Naive thymus-derived CD8-positive, alpha-beta T cell (primary cell): ENCODE results near the gene RAX2. TPM values are rescaled to one million over a fixed set of nuclear protein-coding genes. Genes with fewer than 3 reads are reported as not detected.

Source experiments
- ATAC-seq, 2 donors: fragments of 150-1000 bp; cut with Tn5 transposase in 1 of 2; sonication (Bioruptor Pico), chemical (Tn5 transposase) in 1 of 2; 1 replicate in 1 of 2; 2 replicates in 1 of 2; pipeline ENCODE4 v1.10.0; 2021; ENCODE audit warnings: mild to moderate bottlenecking in 2 of 2, moderate library complexity in 2 of 2
- POLR2A ChIA-PET: fragments of 350-600 bp; sonication (Branson Sonifier 250); formaldehyde crosslinking; loops from one replicate; lab custom pipeline; 2021; ENCODE audit warnings: antibody characterized with exemption; lab: Charles Lee
- DNase-seq, 10 donors: peaks; one replicate each; pipeline versions ENCODE4 v3.0.0 to v3.0.0-alpha.2; 2020 to 2022
- H3K27ac Mint-ChIP-seq, 10 donors: one replicate each; pipeline ENCODE4 v1.8.0; 2020 to 2022; ENCODE audit warnings: mild to moderate bottlenecking in 10 of 10, mixed read lengths in 10 of 10, moderate library complexity in 4 of 10, inconsistent platforms in 1 of 10
- H3K27me3 Mint-ChIP-seq, 5 donors: one replicate each; pipeline ENCODE4 v1.8.0; 2021 to 2022; ENCODE audit warnings: mixed read lengths in 5 of 5
- H3K36me3 Mint-ChIP-seq, 3 donors: one replicate each; pipeline ENCODE4 v1.8.0; 2020 to 2022; ENCODE audit warnings: mixed read lengths in 3 of 3, mild to moderate bottlenecking in 2 of 3, inconsistent platforms in 1 of 3
- H3K4me1 Mint-ChIP-seq, 4 donors: one replicate each; pipeline ENCODE4 v1.8.0; 2021 to 2022; ENCODE audit warnings: mixed read lengths in 4 of 4
- H3K4me3 Mint-ChIP-seq, 10 donors: one replicate each; pipeline ENCODE4 v1.8.0; 2020 to 2022; ENCODE audit warnings: mild to moderate bottlenecking in 10 of 10, mixed read lengths in 10 of 10, moderate library complexity in 6 of 10, inconsistent platforms in 1 of 10
- H3K9me3 Mint-ChIP-seq, 9 donors: one replicate each; pipeline ENCODE4 v1.8.0; 2020 to 2022; ENCODE audit warnings: mixed read lengths in 9 of 9, mild to moderate bottlenecking in 3 of 9, inconsistent platforms in 1 of 9, moderate library complexity in 1 of 9
- polyA plus RNA-seq, 3 donors: library from polyadenylated mRNA; unstranded; fragments of 300-500 nt; fragmentation: Illumina TruSeq; gene quantifications; one replicate each; pipeline ENCODE4 v1.2.3, GENCODE V29; 2021
- total RNA-seq, 8 experiments: library from RNA in 2 of 8; stranded (reverse) in 2 of 8; gene quantifications; one replicate each; pipeline ENCODE4 v1.2.3 and lab custom pipeline; 2021 to 2026

Gene RAX2
- total and polyA plus RNA-seq, 5 experiments from 2014 or later = not detected

- H3K9me3 Mint-ChIP-seq = peaks cover 0 to 2% (median 0%) of the 10 kb centered on the region in 9 donors
- peaks cover 20 to 66% (median 52%) of the 10 kb centered on the region in 4 donors for H3K4me1 Mint-ChIP-seq
- DNase-seq = no peak
- H3K36me3 Mint-ChIP-seq = no peaks in the 10 kb centered on the region
- H3K27ac Mint-ChIP-seq = peak overlapping the region in 3 of 10 donors; percentile 7 to 86 (median 67)
- no peaks in the 10 kb centered on the region for H3K27me3 Mint-ChIP-seq
- POLR2A ChIA-PET = interaction anchor here (3.6 kb wide), 1 partner anchor 48 kb away, joined by 57 read pairs; the partner anchor contains the start of genes APBA3 and MRPL54
- no peak overlapping the region for H3K4me3 Mint-ChIP-seq
- no peak for ATAC-seq
These were observed 38.1 kb upstream of the RAX2 start for GRCh38 chr19:3809881-3810707.

DNA sequence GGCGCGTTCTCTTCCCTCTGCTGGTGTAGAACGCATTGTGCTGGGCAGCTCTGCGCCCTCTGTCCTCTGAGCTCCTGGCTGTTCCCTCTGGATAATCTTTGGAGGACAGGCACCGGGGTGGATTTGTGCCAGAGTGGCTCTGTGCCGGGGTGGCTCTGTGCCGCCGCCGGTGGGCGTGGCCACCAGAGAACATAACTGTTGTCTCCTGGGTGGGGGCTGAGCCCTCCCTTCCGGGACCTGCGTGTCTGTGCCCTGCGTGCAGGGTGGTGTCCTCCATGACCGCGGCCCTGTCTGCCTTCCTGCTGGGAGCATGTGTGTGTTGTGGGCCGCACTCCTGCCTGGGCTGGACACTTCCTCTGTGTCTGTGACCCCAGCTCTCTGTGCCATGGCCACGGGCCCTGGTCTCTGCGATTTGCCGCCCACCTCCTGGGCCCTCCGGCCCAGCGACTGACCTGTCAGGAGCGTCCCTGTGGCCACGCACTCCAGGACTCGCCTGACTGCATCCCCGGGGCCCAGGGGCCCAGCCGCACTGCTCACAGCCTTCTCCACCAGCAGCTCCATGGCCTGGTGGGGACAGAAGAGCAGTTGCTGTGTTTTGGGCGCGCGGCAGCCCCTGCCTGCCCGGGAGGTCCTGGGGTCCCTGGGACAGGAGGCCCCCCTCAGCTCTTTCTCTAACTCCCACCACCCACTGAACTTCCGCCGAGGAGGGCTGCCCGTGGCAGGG lies 36.6 kb upstream of the RAX2 start:
- Mint-ChIP-seq H3K27me3 (no peaks in the 10 kb centered on the region), H3K4me3 (peak overlapping the region in 1 of 10 donors; percentile 19), H3K36me3 (no peaks in the 10 kb centered on the region), H3K9me3 (peaks cover 0 to 2% (median 0%) of the 10 kb centered on the region in 9 donors), H3K4me1 (peaks cover 14 to 58% (median 42%) of the 10 kb centered on the region in 4 donors), H3K27ac (peak overlapping the region in 5 of 10 donors; percentile 31 to 65 (median 53))
- DNase-seq = no peak
- POLR2A ChIA-PET = no interaction called here
- ATAC-seq = no peak

DNA sequence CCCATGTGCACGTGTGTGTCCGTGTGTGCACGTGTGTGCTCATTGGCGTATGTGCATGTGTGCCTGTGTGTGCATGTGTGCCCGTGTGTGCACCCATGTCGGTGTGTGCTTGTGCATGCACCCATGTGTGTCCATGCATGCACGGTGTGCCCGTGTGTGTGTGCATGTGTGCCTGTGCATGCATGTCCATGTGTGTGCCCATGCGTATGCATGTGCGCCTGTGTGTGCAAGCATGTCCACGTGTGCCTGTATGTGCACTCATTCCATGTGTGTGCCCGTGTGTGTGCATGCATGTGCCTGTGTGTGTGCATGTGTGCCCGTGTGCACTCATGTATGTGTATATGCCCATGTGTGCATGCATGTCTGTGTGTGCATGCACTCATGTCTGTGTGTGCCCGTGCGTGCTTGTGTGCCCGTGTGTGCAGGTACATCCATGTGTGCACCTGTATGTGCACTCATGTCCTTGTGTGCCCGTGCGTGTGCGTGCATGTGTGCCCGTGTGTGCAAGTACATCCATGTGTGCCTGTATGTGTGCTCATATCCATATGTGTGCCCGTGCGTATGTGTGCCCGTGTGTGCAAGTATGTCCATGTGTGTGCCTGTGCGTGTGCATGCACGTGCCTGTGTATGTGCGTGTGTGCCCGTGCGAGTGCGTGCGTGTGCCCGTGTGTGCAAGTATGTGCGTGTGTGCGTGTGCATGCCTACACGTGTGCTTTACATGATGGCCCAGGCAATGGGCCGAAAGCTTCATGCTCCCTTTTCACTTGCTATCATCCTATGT lies 35.7 kb upstream of the RAX2 start:
- POLR2A ChIA-PET = no interaction called here
- peak overlapping the region in 8 of 10 donors; percentile 24 to 84 (median 60) for H3K27ac Mint-ChIP-seq
- H3K36me3 Mint-ChIP-seq = no peaks in the 10 kb centered on the region
- H3K9me3 Mint-ChIP-seq = peaks cover 0 to 2% (median 0%) of the 10 kb centered on the region in 9 donors
- H3K4me3 Mint-ChIP-seq = no peak overlapping the region
- no peaks in the 10 kb centered on the region for H3K27me3 Mint-ChIP-seq
- ATAC-seq = no peak
- no peak for DNase-seq
- peaks cover 9 to 55% (median 34%) of the 10 kb centered on the region in 4 donors for H3K4me1 Mint-ChIP-seq

GRCh38 chr19:3807131-3807480 lies 35.1 kb upstream of the RAX2 start:
- Mint-ChIP-seq H3K4me3 (no peak overlapping the region), H3K9me3 (peaks cover 0 to 2% (median 0%) of the 10 kb centered on the region in 9 donors), H3K4me1 (peaks cover 6 to 51% (median 29%) of the 10 kb centered on the region in 4 donors), H3K27me3 (no peaks in the 10 kb centered on the region), H3K36me3 (no peaks in the 10 kb centered on the region), H3K27ac (peak overlapping the region in 1 of 10 donors; percentile 13)
- POLR2A ChIA-PET = no interaction called here
- ATAC-seq (no peak), DNase-seq (no peak)

GRCh38 chr19:3805859-3806258 lies 33.8 kb upstream of the RAX2 start:
- no peaks in the 10 kb centered on the region for H3K36me3 Mint-ChIP-seq
- H3K27ac Mint-ChIP-seq = no peak overlapping the region
- no peak for DNase-seq
- H3K4me3 Mint-ChIP-seq = no peak overlapping the region
- H3K9me3 Mint-ChIP-seq = peaks cover 0 to 2% (median 0%) of the 10 kb centered on the region in 9 donors
- no peak for ATAC-seq
- no peaks in the 10 kb centered on the region for H3K27me3 Mint-ChIP-seq
- POLR2A ChIA-PET = interaction anchor here (0.8 kb wide), 1 partner anchor 11 kb away, joined by 3 read pairs; no protein-coding TSS in a partner anchor
- H3K4me1 Mint-ChIP-seq = peaks cover 6 to 56% (median 34%) of the 10 kb centered on the region in 4 donors

DNA sequence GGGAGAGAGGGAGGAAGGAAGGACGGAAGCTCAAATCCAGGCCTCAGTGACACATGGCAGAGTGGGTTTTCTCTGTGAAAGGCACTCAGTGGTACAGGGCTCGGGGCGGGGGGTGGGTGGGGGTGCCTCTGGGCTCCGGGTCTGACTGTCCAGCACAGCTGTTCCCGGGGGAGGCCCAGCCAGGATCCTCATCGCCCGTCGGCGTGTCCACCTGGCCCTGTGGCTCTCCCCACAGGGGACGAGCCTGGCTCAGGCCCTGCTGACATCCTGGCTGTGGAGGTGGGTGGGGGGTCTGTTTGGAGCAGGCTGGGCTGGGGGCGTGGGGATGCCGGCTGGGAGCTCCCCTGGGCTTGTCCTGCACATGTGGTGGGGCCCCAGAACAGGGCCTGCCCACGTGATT lies 32.4 kb upstream of the RAX2 start:
- peaks cover 6 to 54% (median 34%) of the 10 kb centered on the region in 4 donors for H3K4me1 Mint-ChIP-seq
- H3K36me3 Mint-ChIP-seq = no peaks in the 10 kb centered on the region
- H3K4me3 Mint-ChIP-seq = no peak overlapping the region
- ATAC-seq (no peak), DNase-seq (no peak)
- peak overlapping the region in 1 of 10 donors; percentile 11 for H3K27ac Mint-ChIP-seq
- no peaks in the 10 kb centered on the region for H3K27me3 Mint-ChIP-seq
- POLR2A ChIA-PET = interaction anchor here (2.0 kb wide), 1 partner anchor 42 kb away, joined by 6 read pairs; the partner anchor contains the start of gene MRPL54
- H3K9me3 Mint-ChIP-seq = peaks cover 0 to 2% (median 0%) of the 10 kb centered on the region in 9 donors

DNA sequence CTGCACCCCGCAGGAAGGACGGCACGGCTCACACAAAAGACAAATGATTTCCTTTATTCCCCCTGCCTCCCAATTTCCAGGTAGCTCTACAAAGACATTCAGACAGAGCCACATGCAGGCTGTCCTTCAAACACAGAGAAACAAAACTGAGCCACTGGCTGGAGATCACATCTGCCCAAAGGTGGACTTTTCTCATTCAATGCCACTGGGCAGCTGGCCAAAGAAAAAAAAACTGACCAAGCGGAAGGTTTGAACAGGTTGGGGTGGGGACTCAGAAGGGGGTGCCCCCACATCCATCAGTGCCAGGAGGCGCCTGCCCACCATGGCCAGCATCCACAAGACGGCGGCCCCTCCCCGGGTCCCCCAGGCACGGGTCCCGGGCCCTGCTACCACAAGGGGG lies 32.0 kb upstream of the RAX2 start:
- H3K4me1 Mint-ChIP-seq = peaks cover 8 to 55% (median 38%) of the 10 kb centered on the region in 4 donors
- peak overlapping the region in 3 of 10 donors; percentile 6 to 77 (median 37) for H3K27ac Mint-ChIP-seq
- DNase-seq = no peak
- POLR2A ChIA-PET = interaction anchor here (2.0 kb wide), 1 partner anchor 41 kb away, joined by 6 read pairs; the partner anchor contains the start of gene MRPL54
- H3K9me3 Mint-ChIP-seq = peaks cover 0 to 2% (median 0%) of the 10 kb centered on the region in 9 donors
- H3K27me3 Mint-ChIP-seq = no peaks in the 10 kb centered on the region
- no peaks in the 10 kb centered on the region for H3K36me3 Mint-ChIP-seq
- no peak for ATAC-seq
- H3K4me3 Mint-ChIP-seq = no peak overlapping the region

DNA sequence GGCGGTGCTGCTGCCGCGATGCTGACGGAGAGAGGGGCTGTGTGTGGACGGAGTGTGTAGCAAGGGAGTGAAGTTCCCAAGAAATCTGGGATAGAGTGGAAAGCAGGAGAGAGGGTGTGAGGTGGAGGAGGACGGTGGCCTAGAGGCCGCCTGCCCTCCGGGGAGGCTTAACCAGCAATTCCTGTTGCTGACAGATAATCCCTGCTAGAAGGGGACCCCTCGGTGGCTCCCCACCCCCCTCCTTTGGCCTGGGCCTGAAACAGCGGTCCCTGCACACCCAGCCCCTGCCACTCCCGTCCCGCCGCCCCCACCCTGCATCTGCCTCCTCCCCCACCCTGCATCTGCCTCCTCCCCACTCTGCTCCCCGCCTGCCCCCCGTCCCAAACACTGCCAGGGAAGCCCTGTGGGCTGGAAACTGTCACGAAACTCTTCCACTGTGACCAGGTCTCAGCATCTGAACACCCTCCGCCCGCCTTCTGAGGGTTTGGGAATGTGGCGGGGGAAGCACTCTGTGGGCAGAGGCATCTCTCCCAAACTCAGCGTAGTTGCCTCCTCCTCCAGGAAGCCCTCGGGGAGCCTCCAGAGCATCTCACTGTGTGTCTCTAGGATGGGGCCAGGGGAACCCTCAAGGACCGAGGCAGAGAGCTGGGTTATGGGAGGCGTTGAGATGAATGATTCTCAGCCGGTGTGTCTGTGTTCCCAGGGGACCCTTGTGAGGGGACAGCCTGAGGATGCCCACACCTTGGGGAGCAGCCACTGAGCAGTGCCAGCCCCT lies 31.3 kb upstream of the RAX2 start:
- peak overlapping the region in 2 of 10 donors; percentile 30 to 33 for H3K4me3 Mint-ChIP-seq
- H3K4me1 Mint-ChIP-seq = peaks cover 7 to 60% (median 41%) of the 10 kb centered on the region in 4 donors
- POLR2A ChIA-PET = interaction anchor here (2.0 kb wide), 1 partner anchor 41 kb away, joined by 6 read pairs; the partner anchor contains the start of gene MRPL54
- H3K27me3 Mint-ChIP-seq = no peaks in the 10 kb centered on the region
- no peak for DNase-seq
- peak overlapping the region in 5 of 10 donors; percentile 24 to 81 (median 71) for H3K27ac Mint-ChIP-seq
- H3K36me3 Mint-ChIP-seq = no peaks in the 10 kb centered on the region
- peaks cover 0 to 2% (median 0%) of the 10 kb centered on the region in 9 donors for H3K9me3 Mint-ChIP-seq
- no peak for ATAC-seq

- Mint-ChIP-seq H3K36me3 (peaks cover 0 to 5% (median 3%) of the 10 kb centered on the region in 3 donors), H3K27ac (peak overlapping the region in 7 of 10 donors; percentile 9 to 92 (median 37)), H3K27me3 (no peaks in the 10 kb centered on the region), H3K4me3 (peak overlapping the region; percentile 55 to 85 (median 70)), H3K4me1 (peaks cover 8 to 58% (median 41%) of the 10 kb centered on the region in 4 donors), H3K9me3 (peaks cover 0 to 9% (median 4%) of the 10 kb centered on the region in 9 donors)
- ATAC-seq (peak; percentile 87 to 89), DNase-seq (peak; percentile 38 to 78 (median 64))
- POLR2A ChIA-PET = interaction anchor here (0.6 to 0.9 kb wide), 2 partner anchors 11 to 14 kb away, joined by 3 to 4 read pairs; no protein-coding TSS in a partner anchor
These were observed 29.5 kb upstream of the RAX2 start for GRCh38 chr19:3801412-3802096.

DNA sequence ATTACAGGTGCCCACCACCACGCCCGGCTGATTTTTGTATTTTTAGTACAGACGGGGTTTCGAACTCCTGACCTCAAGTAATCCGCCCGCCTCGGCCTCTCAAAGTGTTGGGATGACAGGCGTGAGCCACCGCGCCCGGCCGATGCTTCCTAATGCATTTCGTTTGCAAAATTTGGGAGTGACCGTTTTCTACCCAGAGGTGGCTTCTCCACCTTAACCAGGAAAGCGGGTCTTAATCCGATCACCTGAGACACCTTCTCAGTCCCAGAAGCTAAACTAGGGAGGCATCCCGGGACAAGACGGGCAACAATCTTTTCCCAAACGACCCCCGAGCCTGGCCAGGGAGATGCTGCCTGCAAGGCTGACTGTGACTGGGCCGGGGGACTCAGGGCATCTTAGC lies 29.0 kb upstream of the RAX2 start:
- Mint-ChIP-seq H3K4me3 (peak overlapping the region; percentile 55 to 85 (median 70)), H3K36me3 (peaks cover 0 to 6% (median 5%) of the 10 kb centered on the region in 3 donors), H3K27me3 (no peaks in the 10 kb centered on the region), H3K27ac (peak overlapping the region in 5 of 10 donors; percentile 20 to 75 (median 37)), H3K4me1 (peaks cover 8 to 59% (median 39%) of the 10 kb centered on the region in 4 donors), H3K9me3 (peaks cover 0 to 11% (median 6%) of the 10 kb centered on the region in 9 donors)
- no peak for ATAC-seq
- DNase-seq = no peak
- POLR2A ChIA-PET = interaction anchor here (0.6 to 0.9 kb wide), 3 partner anchors 11 to 15 kb away, joined by 3 to 6 read pairs (median 4); no protein-coding TSS in a partner anchor
